Cardiac septum (tissue), 1 donor: ENCODE data around the gene UROD. TPM values are rescaled to one million over a fixed set of nuclear protein-coding genes. Genes with fewer than 3 reads are reported as not detected.
"Not testable (repeated sequence)": the region's sequence is repeated elsewhere in the genome, so short reads cannot be mapped to it uniquely, and the experiment has no call there.

ENCODE experiments used
- DNase-seq: peaks from one replicate; pipeline ENCODE4 v3.0.0-alpha.2; 2020; ENCODE audit warnings: low spot score
- intact Hi-C: fragments of 100-400 bp; cut with DNase I; formaldehyde crosslinking; loops from one replicate; pipeline ENCODE4 v1.14.0; 2022
- long read RNA-seq: library from polyadenylated mRNA; unstranded; transcript quantifications from one replicate; pipeline ENCODE4 v2.0.0, GENCODE V29; 2021
- total RNA-seq: library from RNA; stranded (reverse); fragmentation: NEBNext Ultra II Directional; extraction: Animal tissue kit (Norgen Biotek cat#: 25700); gene quantifications from one replicate; pipeline ENCODE4 v1.2.1, GENCODE V29; 2021
- donor health status: DM: no; HTN: no; CAD: no.

UROD gene
- total RNA-seq: 70.3 TPM
- long read RNA-seq, transcript UROD-201 (10 exons, 1,300 nt): major isoform, 64 of 88 reads
- long read RNA-seq, partial matches to known transcripts: 2 of 88 reads
- long read RNA-seq, other reads (novel, unspliced or antisense): 18 of 88 reads

- intact Hi-C loops: loop anchor here (1.0 to 10.0 kb wide), 5 partner anchors 26 to 543 kb away; partner anchors contain the start of genes AKR1A1, EIF2B3, PLK3 and RNU5D-1
Observed at GRCh38 chr1:45011837-45012638, at the start of gene UROD. UROD (plus strand) TSS chr1:45012254; CDS start chr1:45012266, 12 bp downstream.

GRCh38 chr1:44962729-44963128 is 49.3 kb upstream of the UROD start:
- DNase-seq: no peak
- intact Hi-C loops: no loop called here

More at GRCh38 chr1:45011837-45012638, at the start of gene UROD:
- peak; percentile 94 for DNase-seq

- no peak for DNase-seq
- intact Hi-C loops: no loop called here
Observed at GRCh38 chr1:44964396-44964795, 47.7 kb upstream of the UROD start.

GRCh38 chr1:44970317-44970716 is 41.7 kb upstream of the UROD start:
- intact Hi-C loops: no loop called here

GRCh38 chr1:44973645-44974044 is 38.4 kb upstream of the UROD start:
- intact Hi-C loops: no loop called here
- no peak for DNase-seq

More at GRCh38 chr1:44970317-44970716, 41.7 kb upstream of the UROD start:
- no peak for DNase-seq

GRCh38 chr1:44976252-44976651 is 35.8 kb upstream of the UROD start:
- intact Hi-C loops: no loop called here
- no peak for DNase-seq

GRCh38 chr1:44977372-44977771 is 34.7 kb upstream of the UROD start:
- DNase-seq, intact Hi-C loops: not testable (repeated sequence)

GRCh38 chr1:44985747-44986359 is 26.2 kb upstream of the UROD start:
- no peak for DNase-seq
- intact Hi-C loops: loop anchor here (1.0 to 5.0 kb wide), 2 partner anchors 25 to 144 kb away; partner anchors contain the start of genes HECTD3 and PTCH2

- DNase-seq: no peak
- intact Hi-C loops: loop anchor here (5.0 kb wide), 1 partner anchor 146 kb away; the partner anchor contains the start of gene PTCH2
Observed at GRCh38 chr1:44988531-44989156, 23.4 kb upstream of the UROD start.

- DNase-seq: no peak
Observed at GRCh38 chr1:44994309-44994898, 17.6 kb upstream of the UROD start.

GRCh38 chr1:44995467-44996238 is 16.4 kb upstream of the UROD start:
- intact Hi-C loops: no loop called here

More at GRCh38 chr1:44994309-44994898, 17.6 kb upstream of the UROD start:
- intact Hi-C loops: no loop called here

GRCh38 chr1:44999232-44999631 is 12.8 kb upstream of the UROD start:
- intact Hi-C loops: no loop called here
- no peak for DNase-seq

More at GRCh38 chr1:44995467-44996238, 16.4 kb upstream of the UROD start:
- no peak for DNase-seq

- intact Hi-C loops: no loop called here
Observed at GRCh38 chr1:45001011-45001481, 11.0 kb upstream of the UROD start.

GRCh38 chr1:45001576-45001975 is 10.5 kb upstream of the UROD start:
- intact Hi-C loops, DNase-seq: not testable (repeated sequence)

More at GRCh38 chr1:45001011-45001481, 11.0 kb upstream of the UROD start:
- no peak for DNase-seq

GRCh38 chr1:45002650-45003645 is 9.1 kb upstream of the UROD start:
- intact Hi-C loops: no loop called here
- peak; percentile 68 for DNase-seq

GRCh38 chr1:45003741-45004140 is 8.3 kb upstream of the UROD start:
- intact Hi-C loops: no loop called here
- no peak for DNase-seq

- intact Hi-C loops: no loop called here
- peak; percentile 51 for DNase-seq
Observed at GRCh38 chr1:45004281-45004920, 7.7 kb upstream of the UROD start.
